Measurements from ENCODE around the gene FOXK1.

Gene FOXK1

DNA sequence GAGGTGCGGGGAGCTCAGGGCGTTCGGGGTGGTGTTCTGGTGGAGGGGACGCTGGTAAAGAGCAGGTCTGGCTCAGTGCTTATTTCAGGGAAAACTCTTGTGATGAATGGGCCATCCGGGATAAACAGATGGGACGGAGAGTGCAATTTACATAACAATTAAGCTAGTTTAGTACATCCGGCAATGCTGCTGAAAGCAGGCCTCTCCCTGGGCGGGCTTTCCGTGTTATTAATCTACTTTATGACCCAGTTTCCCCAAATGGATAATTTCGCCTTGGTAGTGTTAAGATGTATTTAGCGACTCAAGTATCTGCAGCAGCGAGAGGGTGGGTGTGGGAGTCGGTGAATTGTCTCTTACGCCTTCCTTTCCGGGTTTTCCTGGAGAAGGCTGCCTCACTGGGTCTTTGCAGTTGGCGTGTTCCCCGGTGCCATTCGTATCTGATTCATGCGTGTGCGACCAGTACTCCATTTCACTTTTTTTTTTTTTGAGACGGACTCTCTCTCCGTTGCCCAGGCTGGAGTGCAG lies 25.2 kb downstream of the FOXK1 start (continued):
- TF ChIP-seq GFI1B (tag by site-specific recombination; IDR thresholded peaks at IDR 0.05) (no peak), ZNF354C (tag by site-specific recombination; IDR thresholded peaks at IDR 0.05; ENCODE audit: borderline replicate concordance, low read depth) (no peak), ZNF658 (tag by site-specific recombination; IDR thresholded peaks at IDR 0.05) (no peak), YY2 (tag by site-specific recombination; IDR thresholded peaks at IDR 0.05) (no peak), ZNF830 (tag by site-specific recombination; IDR thresholded peaks at IDR 0.05; ENCODE audit: low read depth) (no peak), ZSCAN16 (tag by site-specific recombination; IDR thresholded peaks at IDR 0.05) (no peak), ZXDB (tag by site-specific recombination; IDR thresholded peaks at IDR 0.05) (no peak)
- TF ChIP-seq, protein P1, sequence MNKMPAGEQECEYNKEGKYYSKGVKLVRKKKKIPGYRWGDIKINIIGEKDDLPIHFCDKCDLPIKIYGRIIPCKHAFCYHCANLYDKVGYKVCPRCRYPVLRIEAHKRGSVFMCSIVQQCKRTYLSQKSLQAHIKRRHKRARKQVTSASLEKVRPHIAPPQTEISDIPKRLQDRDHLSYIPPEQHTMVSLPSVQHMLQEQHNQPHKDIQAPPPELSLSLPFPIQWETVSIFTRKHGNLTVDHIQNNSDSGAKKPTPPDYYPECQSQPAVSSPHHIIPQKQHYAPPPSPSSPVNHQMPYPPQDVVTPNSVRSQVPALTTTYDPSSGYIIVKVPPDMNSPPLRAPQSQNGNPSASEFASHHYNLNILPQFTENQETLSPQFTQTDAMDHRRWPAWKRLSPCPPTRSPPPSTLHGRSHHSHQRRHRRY (tag by site-specific recombination; IDR thresholded peaks at IDR 0.05) = no peak

- ChIA-PET POLR2A (no interaction called here), CTCF (no interaction called here)
- Histone ChIP-seq H3K4me1 (ENCODE audit: control insufficient read depth, insufficient read depth, low read length) (no peaks in the 10 kb centered on the region), H3K9me3 (ENCODE audit: control insufficient read depth, insufficient read depth, low read depth, low read length) (no peaks in the 10 kb centered on the region), H3K4me3 (ENCODE audit: low read depth, low read length) (no peak overlapping the region), H3K36me3 (ENCODE audit: control insufficient read depth in 2 of 2, insufficient read depth in 1 of 2, low read length in 2 of 2) (peaks cover 0 to 3% of the 10 kb centered on the region in 2 experiments; a peak in 2 of 3 replicates), H3K27ac (ENCODE audit: extremely low read depth, low read depth, low read length) (no peak overlapping the region)
- TF ChIP-seq RBAK (tag by site-specific recombination; IDR thresholded peaks at IDR 0.05) (no peak), PRDM4 (tag by site-specific recombination; IDR thresholded peaks at IDR 0.05) (no peak), SCRT1 (tag by site-specific recombination; IDR thresholded peaks at IDR 0.05; ENCODE audit: borderline replicate concordance) (no peak), ZNF214 (tag by site-specific recombination; IDR thresholded peaks at IDR 0.05; ENCODE audit: borderline replicate concordance) (no peak), ZNF292 (tag by site-specific recombination; IDR thresholded peaks at IDR 0.05; ENCODE audit: borderline replicate concordance, low read depth) (no peak), ZNF211 (tag by site-specific recombination; IDR thresholded peaks at IDR 0.05; ENCODE audit: low read depth) (no peak), TRIM28 (IDR thresholded peaks at IDR 0.05; ENCODE audit: borderline replicate concordance, low read length) (no peak), ZNF341 (tag by site-specific recombination; IDR thresholded peaks at IDR 0.05; ENCODE audit: low read depth) (no peak), ZNF311 (tag by site-specific recombination; IDR thresholded peaks at IDR 0.05; ENCODE audit: borderline replicate concordance) (no peak), WT1 (tag by site-specific recombination; IDR thresholded peaks at IDR 0.05) (no peak), ZNF571 (tag by site-specific recombination; IDR thresholded peaks at IDR 0.05) (no peak), ZNF561 (tag by site-specific recombination; IDR thresholded peaks at IDR 0.05; ENCODE audit: borderline replicate concordance) (no peak), ZNF830 (tag by site-specific recombination; IDR thresholded peaks at IDR 0.05; ENCODE audit: low read depth) (no peak), KLF10 (tag by site-specific recombination; IDR thresholded peaks at IDR 0.05) (no peak), ZNF24 (tag by site-specific recombination; IDR thresholded peaks at IDR 0.05) (no peak), ZNF510 (tag by site-specific recombination; IDR thresholded peaks at IDR 0.05; ENCODE audit: insufficient replicate concordance) (no peak)
- TF ChIP-seq, protein P2, sequence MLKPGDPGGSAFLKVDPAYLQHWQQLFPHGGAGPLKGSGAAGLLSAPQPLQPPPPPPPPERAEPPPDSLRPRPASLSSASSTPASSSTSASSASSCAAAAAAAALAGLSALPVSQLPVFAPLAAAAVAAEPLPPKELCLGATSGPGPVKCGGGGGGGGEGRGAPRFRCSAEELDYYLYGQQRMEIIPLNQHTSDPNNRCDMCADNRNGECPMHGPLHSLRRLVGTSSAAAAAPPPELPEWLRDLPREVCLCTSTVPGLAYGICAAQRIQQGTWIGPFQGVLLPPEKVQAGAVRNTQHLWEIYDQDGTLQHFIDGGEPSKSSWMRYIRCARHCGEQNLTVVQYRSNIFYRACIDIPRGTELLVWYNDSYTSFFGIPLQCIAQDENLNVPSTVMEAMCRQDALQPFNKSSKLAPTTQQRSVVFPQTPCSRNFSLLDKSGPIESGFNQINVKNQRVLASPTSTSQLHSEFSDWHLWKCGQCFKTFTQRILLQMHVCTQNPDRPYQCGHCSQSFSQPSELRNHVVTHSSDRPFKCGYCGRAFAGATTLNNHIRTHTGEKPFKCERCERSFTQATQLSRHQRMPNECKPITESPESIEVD (tag by site-specific recombination; IDR thresholded peaks at IDR 0.05) = no peak
These were observed 25.9 kb downstream of the FOXK1 start for GRCh38 chr7:4707980-4708411.
